GM18861 (cell line): Measurements from ENCODE around the gene HERC3.
A peak's percentile ranks its signal among the peaks of the same experiment; 100 is the strongest.
"Not testable (repeated sequence)": the region's sequence is repeated elsewhere in the genome, so short reads cannot be mapped to it uniquely, and the experiment has no call there.

ENCODE experiments used
- ATAC-seq: cut with Tn5 transposase; IDR thresholded peaks from one replicate; pipeline ENCODE4 v1.9.1; 2021; ENCODE audit not compliant: unreplicated experiment

HERC3 gene

DNA sequence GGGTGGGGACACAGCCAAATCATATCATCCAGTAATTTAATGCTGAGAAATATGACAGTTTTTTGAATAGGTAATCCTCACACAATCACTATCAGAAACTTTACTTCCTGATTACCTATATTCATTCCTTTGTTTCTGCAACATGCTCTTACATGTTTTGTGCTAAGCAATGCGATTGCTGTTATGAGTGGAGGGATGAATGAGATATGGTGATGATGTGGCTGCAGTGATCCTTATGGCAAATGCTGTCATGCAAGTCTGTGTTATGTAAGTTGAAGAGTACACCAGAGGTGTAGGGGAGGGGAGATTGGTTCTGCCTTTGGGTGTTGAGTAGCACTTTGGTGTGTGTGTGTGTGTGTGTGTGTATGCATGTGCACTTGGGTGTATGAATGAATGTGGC lies 14.6 kb downstream of the HERC3 start:
- no peak for ATAC-seq

- no peak for ATAC-seq
These were observed 17.1 kb downstream of the HERC3 start for GRCh38 chr4:88609387-88609786.

- not testable (repeated sequence) for ATAC-seq
These were observed 17.5 kb downstream of the HERC3 start for GRCh38 chr4:88609794-88610193.

DNA sequence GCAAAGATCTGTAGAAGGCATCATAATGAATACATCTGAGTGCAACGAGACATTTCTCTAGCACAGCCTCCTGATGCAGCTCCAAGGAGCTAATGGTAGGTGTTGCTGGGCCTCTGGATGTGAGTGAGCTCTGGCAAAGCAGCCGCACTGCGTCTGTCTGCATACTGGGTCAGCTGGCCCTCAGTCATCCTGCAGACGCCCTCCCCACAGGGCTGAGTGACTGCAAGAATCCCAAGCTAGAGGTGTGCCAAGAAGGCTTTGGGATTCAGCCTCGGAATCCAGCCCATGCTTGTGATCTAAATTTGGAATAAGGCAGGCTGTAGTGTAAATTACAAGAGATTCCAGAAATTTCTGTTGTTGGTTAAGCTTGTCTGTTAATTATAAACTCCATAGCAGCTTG lies 18.5 kb downstream of the HERC3 start:
- ATAC-seq: no peak

GRCh38 chr4:88613417-88613875 lies 21.2 kb downstream of the HERC3 start:
- ATAC-seq: peak; percentile 66

GRCh38 chr4:88614058-88614457 lies 21.8 kb downstream of the HERC3 start:
- no peak for ATAC-seq

DNA sequence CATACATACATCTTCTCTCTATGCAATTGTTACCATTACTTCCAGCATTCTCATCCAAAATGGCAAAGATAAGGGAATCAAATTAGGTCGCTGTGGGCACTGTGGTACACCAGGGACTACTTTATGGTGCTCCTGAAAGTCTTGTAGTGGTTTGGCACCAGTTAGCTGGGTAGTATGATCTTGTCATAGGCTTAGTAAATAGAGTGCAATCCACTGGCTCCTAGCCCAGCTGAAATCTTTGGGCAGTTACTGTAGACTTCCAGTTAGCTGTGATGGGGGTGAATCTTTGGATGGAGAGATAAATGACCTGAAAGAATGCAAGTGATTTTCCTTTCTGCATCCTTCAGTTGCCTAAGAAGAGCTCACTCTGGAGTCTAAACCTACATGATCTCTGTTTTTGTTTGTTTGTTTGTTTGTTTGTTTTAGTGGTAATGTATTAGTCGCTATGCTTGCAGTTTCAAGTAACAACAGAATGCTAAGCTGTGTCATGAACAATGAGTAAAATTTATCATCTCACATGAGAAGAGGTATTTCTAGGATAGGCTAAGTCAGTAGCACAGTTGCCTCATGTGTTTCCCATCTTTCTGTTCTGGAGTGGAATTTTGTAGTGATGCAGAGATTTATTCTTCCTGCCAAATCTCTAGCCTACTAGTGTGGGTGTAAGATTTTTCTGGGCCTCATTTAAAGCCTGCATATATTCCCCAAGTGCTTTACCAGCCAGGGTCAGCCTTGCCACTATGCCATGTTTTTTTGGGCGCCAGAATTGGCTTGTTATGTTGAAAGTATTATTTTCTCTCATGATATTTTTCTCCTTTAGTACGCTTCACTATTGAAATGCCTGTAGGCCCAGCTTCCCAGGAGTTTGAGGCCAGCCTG lies 24.2 kb downstream of the HERC3 start:
- ATAC-seq: no peak

DNA sequence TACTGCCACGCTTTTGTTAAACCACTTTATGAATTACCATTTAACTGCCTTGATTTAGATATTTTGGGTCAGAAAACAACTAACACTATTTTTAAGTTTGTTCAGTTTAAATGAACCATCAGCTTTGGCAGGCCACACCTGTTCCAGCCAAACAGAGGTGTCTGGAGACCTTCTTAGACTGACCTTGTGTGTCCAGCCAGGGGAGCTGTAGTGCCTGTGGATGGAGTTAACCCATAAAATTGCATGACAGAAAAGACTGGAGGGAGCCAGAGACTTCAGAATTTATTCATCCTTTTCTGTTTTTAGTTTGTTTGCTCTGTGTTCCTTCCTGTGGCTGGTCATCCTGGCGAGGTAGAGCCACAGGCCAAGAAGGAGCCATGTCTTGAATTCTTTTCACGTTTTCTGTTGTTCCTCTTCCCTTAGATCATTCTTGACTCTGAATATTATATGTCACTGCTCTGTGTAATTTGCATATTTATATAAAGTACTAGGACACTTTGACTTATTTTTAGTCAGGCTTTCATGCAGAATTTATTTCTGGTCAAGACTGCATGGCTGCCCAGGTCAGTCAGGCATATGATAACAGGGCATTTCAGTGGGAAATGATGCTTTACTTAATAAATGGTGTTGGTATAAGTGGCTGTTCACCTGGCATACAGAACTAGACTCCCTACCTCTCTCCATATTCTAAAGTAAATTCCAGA lies 26.7 kb downstream of the HERC3 start:
- no peak for ATAC-seq

DNA sequence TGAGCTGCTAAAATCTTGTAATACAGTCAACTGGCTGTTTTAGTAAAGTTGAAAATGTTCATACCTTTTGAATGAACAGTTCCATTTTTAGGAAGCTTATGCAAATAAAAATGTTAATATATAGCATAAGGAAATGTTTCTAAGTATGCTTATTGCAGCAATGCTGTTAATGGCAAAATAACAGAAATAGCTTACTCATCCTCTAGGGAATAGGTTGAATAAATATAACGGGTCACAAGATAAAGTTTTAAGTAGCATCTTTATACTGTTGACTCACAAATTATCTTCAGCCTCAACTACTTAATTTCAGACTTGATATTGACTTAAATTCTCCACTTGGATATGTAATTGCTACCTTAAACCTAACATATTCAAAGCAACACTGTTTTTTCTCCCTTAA lies 27.7 kb downstream of the HERC3 start:
- no peak for ATAC-seq

DNA sequence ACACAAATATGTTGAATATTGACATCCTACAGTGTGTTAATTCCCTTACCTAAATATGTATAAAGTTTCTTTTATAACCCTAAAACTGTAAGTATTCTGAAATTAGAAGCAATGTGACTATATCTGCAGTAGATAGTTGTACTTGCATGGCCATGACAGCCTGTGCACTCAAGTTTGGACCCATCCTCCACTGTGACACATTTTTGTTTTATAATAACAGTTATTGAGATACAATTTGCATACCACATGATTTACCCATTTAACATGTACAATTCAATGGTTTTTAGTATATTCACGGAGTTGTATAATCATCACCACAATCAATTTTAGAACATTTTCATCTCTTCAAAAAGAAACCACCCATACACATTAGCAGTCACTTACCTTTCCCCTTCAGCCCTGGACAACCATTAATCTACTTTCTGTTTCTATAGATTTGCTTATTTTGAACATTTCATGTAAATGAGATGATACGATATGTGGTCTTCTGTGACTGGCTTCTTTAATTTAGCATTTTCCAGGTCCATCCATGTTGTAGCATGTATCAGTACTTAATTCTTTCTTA lies 29.6 kb downstream of the HERC3 start:
- peak; percentile 52 for ATAC-seq

- ATAC-seq: no peak
These were observed 30.8 kb downstream of the HERC3 start for GRCh38 chr4:88623097-88623496.

GRCh38 chr4:88628746-88629145 lies 36.5 kb downstream of the HERC3 start:
- ATAC-seq: no peak

DNA sequence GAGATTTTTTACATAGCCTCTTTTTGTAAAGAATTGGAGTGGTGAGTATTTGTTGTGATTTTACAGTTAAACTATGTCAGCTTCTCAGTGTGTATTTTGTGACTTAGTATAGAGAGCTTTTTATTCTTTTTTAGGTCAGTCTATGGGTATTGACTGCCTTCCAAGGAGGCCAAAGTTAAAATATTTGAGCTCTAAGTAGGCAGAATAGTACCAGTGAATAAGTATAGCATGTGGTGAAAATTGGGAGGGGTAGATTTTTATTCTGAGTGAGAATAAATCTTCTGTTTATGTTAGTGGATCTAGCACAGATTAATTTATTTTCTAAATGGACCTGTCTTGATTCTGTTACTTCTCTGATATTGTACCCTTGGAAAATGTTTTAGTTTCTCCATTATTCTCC lies 37.5 kb downstream of the HERC3 start:
- ATAC-seq: no peak

DNA sequence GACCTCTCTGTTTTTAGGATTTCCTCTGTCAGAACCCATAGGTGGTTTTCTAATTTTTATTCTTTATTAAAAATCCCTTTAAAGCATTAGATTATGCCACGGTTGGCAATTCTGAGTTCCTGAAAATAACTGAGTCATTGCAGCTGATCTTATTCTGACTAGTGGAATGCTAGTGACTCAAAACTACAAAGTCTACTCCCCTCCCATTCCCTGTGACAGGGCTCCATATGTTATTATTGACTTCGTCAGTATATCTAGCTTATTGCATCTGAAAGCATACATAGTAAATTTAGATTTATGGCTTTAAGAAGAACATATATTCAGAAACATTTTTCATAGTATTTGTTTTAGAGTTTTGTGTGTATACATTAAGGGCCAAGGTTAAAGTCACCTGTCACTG lies 38.5 kb downstream of the HERC3 start:
- ATAC-seq: no peak

GRCh38 chr4:88643932-88644331 lies 51.7 kb downstream of the HERC3 start:
- ATAC-seq: no peak

DNA sequence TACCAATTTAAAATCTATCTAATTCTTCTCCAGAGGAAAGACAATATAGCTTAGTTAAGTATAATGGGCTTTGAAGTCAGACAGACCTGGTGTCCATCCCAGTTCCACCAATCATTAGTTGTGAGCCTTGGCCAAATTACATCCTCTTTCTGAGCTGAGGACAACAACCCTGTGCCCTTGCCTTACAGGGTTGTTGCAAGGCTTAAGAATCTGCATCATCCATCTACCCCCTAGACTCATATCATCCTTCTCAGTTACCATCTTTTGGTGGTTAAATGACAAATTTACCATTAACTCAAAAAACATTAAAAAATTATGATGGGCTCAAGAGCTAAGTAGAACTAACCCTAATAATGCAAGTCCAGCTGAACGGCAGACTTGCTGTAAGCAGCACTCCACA lies 53.7 kb downstream of the HERC3 start:
- no peak for ATAC-seq

DNA sequence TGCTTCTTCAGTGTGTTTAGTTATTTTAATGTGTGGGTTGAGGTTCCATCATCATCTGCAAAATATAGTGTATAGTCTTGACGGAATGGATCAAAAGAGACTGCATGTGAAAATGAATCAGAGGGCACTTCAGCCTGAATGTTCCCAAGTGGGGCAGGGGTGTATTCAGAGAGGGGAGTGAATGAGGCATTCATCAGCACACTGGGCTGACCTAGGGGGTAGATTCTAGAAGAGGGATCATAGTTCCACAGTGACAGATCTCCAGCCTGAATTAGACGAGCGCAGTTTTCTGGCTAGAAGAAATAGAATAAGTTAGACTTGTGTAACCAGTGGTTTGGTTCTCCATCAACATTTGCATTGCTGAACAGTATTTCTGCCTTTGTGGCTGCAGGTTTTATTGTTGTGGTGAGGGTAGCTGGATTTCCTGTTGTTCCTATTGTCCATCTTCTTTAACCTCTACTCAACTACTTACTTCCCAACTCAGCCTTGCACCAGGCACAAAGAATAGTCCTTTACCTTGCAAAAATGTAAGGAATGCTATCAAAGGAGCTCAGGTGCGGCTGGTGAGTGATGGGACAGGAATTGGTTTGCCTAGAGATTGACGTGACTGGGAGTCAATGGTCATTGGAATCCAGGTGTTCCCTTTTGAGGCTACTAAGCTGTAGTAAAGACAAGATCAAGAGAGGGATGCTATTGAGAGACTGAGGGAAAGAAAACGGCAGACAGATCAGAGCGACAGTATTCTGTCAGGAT lies 54.4 kb downstream of the HERC3 start:
- no peak for ATAC-seq

DNA sequence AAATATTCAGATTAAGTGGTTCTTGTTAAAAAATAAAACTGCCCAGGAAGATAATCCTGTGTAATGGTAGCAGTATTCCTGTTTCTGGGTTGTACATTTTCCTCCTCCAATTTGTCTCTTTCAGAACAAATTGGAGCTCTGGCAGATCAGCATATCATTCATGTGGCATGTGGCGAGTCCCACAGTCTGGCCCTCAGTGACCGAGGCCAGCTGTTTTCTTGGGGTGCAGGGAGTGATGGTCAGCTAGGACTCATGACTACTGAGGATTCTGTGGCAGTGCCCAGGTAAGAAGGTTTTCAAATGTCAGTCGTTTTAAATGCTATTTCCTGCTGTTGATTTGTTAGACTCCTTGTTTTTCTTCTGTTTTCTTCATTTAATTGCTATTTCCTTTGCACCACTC lies 57.4 kb downstream of the HERC3 start:
- no peak for ATAC-seq

- ATAC-seq: no peak
These were observed 61.2 kb downstream of the HERC3 start for GRCh38 chr4:88653371-88653946.

GRCh38 chr4:88655226-88655625 lies 62.9 kb downstream of the HERC3 start:
- no peak for ATAC-seq
